Endothelial cell of umbilical vein (primary cell): ENCODE results near the gene SMTNL1. TPM values are rescaled to one million over a fixed set of nuclear protein-coding genes. Genes with fewer than 3 reads are reported as not detected.

Experiments
- BruUV-seq: library from RNA; stranded (reverse); fragments of 400-500 nt; replicated peaks from 2 replicates; lab custom pipeline; 2021; lab: Mats Ljungman, UMichigan
- CTCF ChIA-PET: fragments of 300-600, 350-600 bp; sonication (Branson Sonifier 250); formaldehyde crosslinking; loops from one replicate; lab custom pipeline; 2021; ENCODE audit warnings: antibody characterized with exemption, inconsistent platforms; lab: Charles Lee
- POLR2A ChIA-PET: fragments of 300-600, 350-600 bp; sonication (Branson Sonifier 250); formaldehyde crosslinking; loops from one replicate; lab custom pipeline; 2021; ENCODE audit warnings: antibody characterized with exemption, inconsistent platforms; lab: Charles Lee
- DNase-seq: peaks from one replicate; pipeline ENCODE4 v3.0.0-alpha.2; 2011; ENCODE audit warnings: low read depth, low spot score
- FAIRE-seq: peaks from 2 replicates; lab custom pipeline; 2011; peaks lifted over from hg19 to GRCh38; lab: Jason Lieb, UNC
- H2AFZ ChIP-seq: 2 replicates; pipeline ENCODE4 v1.6.0; 2012; ENCODE audit warnings: low read depth, low read length, control low read depth, inconsistent platforms
- H3K27ac ChIP-seq: 2 replicates; pipeline ENCODE4 v1.5.1; 2011; ENCODE audit warnings: low read depth, mild to moderate bottlenecking, control low read depth, low read length, moderate library complexity; ENCODE audit not compliant: insufficient read depth
- H3K27me3 ChIP-seq, 2 experiments: 2 replicates each; pipeline versions ENCODE4 v1.6.0 to v1.6.1; 2011; ENCODE audit warnings: low read length in 2 of 2, mixed read lengths in 1 of 2; ENCODE audit not compliant: control insufficient read depth in 2 of 2, insufficient read depth in 2 of 2
- H3K36me3 ChIP-seq, 2 experiments: 2 replicates in 1 of 2; 3 replicates in 1 of 2; pipeline ENCODE4 v1.5.1; 2011; ENCODE audit warnings: low read length in 2 of 2, mild to moderate bottlenecking in 1 of 2, moderate library complexity in 1 of 2; ENCODE audit not compliant: control insufficient read depth in 2 of 2, insufficient read depth in 2 of 2; ENCODE audit errors: extremely low read depth in 1 of 2
- H3K4me1 ChIP-seq: 3 replicates; pipeline ENCODE4 v1.5.1; 2011; ENCODE audit warnings: mild to moderate bottlenecking, low read length; ENCODE audit not compliant: control insufficient read depth, insufficient read depth; ENCODE audit errors: extremely low read depth
- H3K4me2 ChIP-seq: 2 replicates; pipeline ENCODE4 v1.6.1; 2011; ENCODE audit warnings: low read length, control low read depth, mixed read lengths; ENCODE audit not compliant: insufficient read depth
- H3K4me3 ChIP-seq, 3 experiments: fragments of 200-600 bp in 1 of 3; sonication (generic), shearing (Covaris generic) in 1 of 3; replicated peaks in 1 of 3; 2 replicates each; pipeline ENCODE4 v1.5.1; 2011 to 2016; ENCODE audit warnings: control low read depth in 3 of 3, low read length in 3 of 3, mild to moderate bottlenecking in 2 of 3, inconsistent platforms in 1 of 3, low read depth in 1 of 3, moderate library complexity in 1 of 3; ENCODE audit not compliant: insufficient read depth in 1 of 3
- H3K79me2 ChIP-seq: 2 replicates; pipeline ENCODE4 v1.6.0; 2012; ENCODE audit warnings: low read length, inconsistent platforms; ENCODE audit not compliant: control insufficient read depth, insufficient read depth
- H3K9ac ChIP-seq: replicated peaks from 2 replicates; pipeline ENCODE3; 2011; ENCODE audit warnings: low read length, control low read depth; ENCODE audit not compliant: insufficient read depth; ENCODE audit errors: extremely low read depth
- H3K9me1 ChIP-seq: replicated peaks from 3 replicates; pipeline ENCODE4 v1.6.0; 2011; ENCODE audit warnings: mild to moderate bottlenecking, low read length; ENCODE audit not compliant: control insufficient read depth, insufficient read depth; ENCODE audit errors: extremely low read depth
- H3K9me3 ChIP-seq: replicated peaks from 2 replicates; pipeline ENCODE4 v1.5.1; 2012; ENCODE audit warnings: low read length, inconsistent platforms; ENCODE audit not compliant: control insufficient read depth, insufficient read depth
- H4K20me1 ChIP-seq: replicated peaks from 2 replicates; pipeline ENCODE3; 2011; ENCODE audit warnings: mild to moderate bottlenecking, low read length; ENCODE audit not compliant: control insufficient read depth, insufficient read depth; ENCODE audit errors: extremely low read depth
- CTCF ChIP-seq, 2 donors: IDR thresholded peaks; 1 replicate in 1 of 2; 2 replicates in 1 of 2; pipeline ENCODE4 v1.5.1; 2011; ENCODE audit warnings: low read length in 2 of 2, mild to moderate bottlenecking in 2 of 2, moderate library complexity in 2 of 2, control low read depth in 1 of 2, inconsistent platforms in 1 of 2, low read depth in 1 of 2; ENCODE audit not compliant: insufficient read depth in 1 of 2; ENCODE audit errors: extremely low read depth in 1 of 2
- EZH2 ChIP-seq: IDR thresholded peaks from 2 replicates; pipeline ENCODE4 v1.6.1; 2012; ENCODE audit warnings: borderline replicate concordance, low read depth, mild to moderate bottlenecking, moderate library complexity, low read length, inconsistent platforms; ENCODE audit not compliant: severe bottlenecking
- FOS ChIP-seq: IDR thresholded peaks from 2 replicates; pipeline ENCODE4 v1.6.1; 2011; ENCODE audit warnings: mild to moderate bottlenecking, low read length, moderate library complexity, borderline replicate concordance; ENCODE audit not compliant: insufficient read depth
- GATA2 ChIP-seq: IDR thresholded peaks from 2 replicates; pipeline ENCODE4 v1.7.0; 2011; ENCODE audit warnings: low read depth, mild to moderate bottlenecking, moderate library complexity, mixed read lengths, low read length; ENCODE audit not compliant: insufficient read length, insufficient read depth
- JUN ChIP-seq: IDR thresholded peaks from 2 replicates; pipeline ENCODE4 v1.6.1; 2011; ENCODE audit warnings: borderline replicate concordance, low read depth; ENCODE audit not compliant: insufficient read length, insufficient read depth
- MAX ChIP-seq: IDR thresholded peaks from 2 replicates; pipeline ENCODE4 v1.6.1; 2011; ENCODE audit not compliant: insufficient read depth, insufficient read length
- MYC ChIP-seq: IDR thresholded peaks from one replicate; pipeline ENCODE4 v1.6.1; 2011; ENCODE audit warnings: mild to moderate bottlenecking, low read depth, low read length
- POLR2A ChIP-seq: IDR thresholded peaks from 2 replicates; pipeline ENCODE4 v1.6.1; 2012; ENCODE audit warnings: low read depth, mild to moderate bottlenecking, control low read depth, low read length
- POLR2AphosphoS5 ChIP-seq: IDR thresholded peaks from 2 replicates; pipeline ENCODE4 v1.6.1; 2012; ENCODE audit warnings: low read depth, mild to moderate bottlenecking, control low read depth, low read length, moderate library complexity; ENCODE audit not compliant: insufficient read depth
- dilution Hi-C: fragments of 300-500 bp; cut with MboI; formaldehyde crosslinking; loops from one replicate; pipeline ENCODE4 v1.15.0; 2019; ENCODE audit warnings: low sequenced_read_pairs; ENCODE audit not compliant: extremely low pct_ligation_motif_present
- intact Hi-C: fragments of 100-400 bp; cut with micrococcal nuclease; formaldehyde crosslinking; loops from one replicate; pipeline ENCODE4 v1.10.0; 2022
- polyA plus RNA-seq, 4 experiments: library from polyadenylated mRNA; depleted of rRNA in 3 of 4; stranded (reverse) in 3 of 4; unstranded in 1 of 4; fragments of >200 nt; gene quantifications; 2 replicates each; pipeline versions ENCODE4 v1.2.1 to v1.2.3, GENCODE V29; 2011 to 2012; ENCODE audit warnings: missing spikeins in 1 of 4
- total RNA-seq: library from RNA; stranded (reverse); gene quantifications from 2 replicates; pipeline ENCODE4 v1.2.3, GENCODE V29; 2021

SMTNL1 gene
- total and polyA plus RNA-seq, 2 donors (not counting 3 experiments of a cell fraction or from before 2014, with no cell fraction given) = not detected

GRCh38 chr11:57502376-57502775 lies 35.0 kb upstream of the SMTNL1 start:
- no peaks in the 10 kb centered on the region for H3K27me3 ChIP-seq
- intact Hi-C loops (no loop called here), dilution Hi-C loops (no loop called here)
- H4K20me1 ChIP-seq = no peaks in the 10 kb centered on the region
- no peak overlapping the region for H2AFZ ChIP-seq
- H3K36me3 ChIP-seq = no peaks in the 10 kb centered on the region
- BruUV-seq = no TSS peak
- no peak overlapping the region for H3K27ac ChIP-seq
- H3K4me1 ChIP-seq = peaks cover 7% of the 10 kb centered on the region
- ChIA-PET POLR2A (no interaction called here), CTCF (interaction anchor here (0.7 to 8.2 kb wide), 7 partner anchors 9 to 213 kb away, joined by 3 to 95 read pairs (median 5); no protein-coding TSS in a partner anchor)
- no peak overlapping the region for H3K9ac ChIP-seq
- FAIRE-seq = no peak
- no peak overlapping the region for H3K4me2 ChIP-seq
- no peaks in the 10 kb centered on the region for H3K9me1 ChIP-seq
- DNase-seq = no peak
- TF ChIP-seq MAX = no peak
- TF ChIP-seq POLR2AphosphoS5 = no peak
- no peak for TF ChIP-seq FOS
- TF ChIP-seq POLR2A = no peak
- TF ChIP-seq MYC = no peak
- no peak for TF ChIP-seq GATA2
- TF ChIP-seq JUN = no peak
- TF ChIP-seq CTCF (IDR thresholded peaks at IDR 0.05; ENCODE audit: extremely low read depth in 1 of 2, insufficient read depth in 1 of 2, low read depth in 1 of 2, low read length in 2 of 2) = no peak
- no peak for TF ChIP-seq EZH2
- no peaks in the 10 kb centered on the region for H3K9me3 ChIP-seq
- no peak overlapping the region for H3K4me3 ChIP-seq
- H3K79me2 ChIP-seq = no peaks in the 10 kb centered on the region
